BLaER1 treated with 17β-estradiol and CSF1 and Interleukin-3, amounts not matched to agents 10 nM and 100 nM (cell line): ENCODE results near the gene ARVCF.

Experiments used
- H3K27ac ChIP-seq, 11 experiments: shearing (Covaris generic); formaldehyde crosslinking; 2 replicates each; pipeline ENCODE4 v1.8.1; 2022
- H3K27me3 ChIP-seq, 11 experiments: shearing (Covaris generic); formaldehyde crosslinking; 2 replicates each; pipeline ENCODE4 v1.8.1; 2022
- H3K36me3 ChIP-seq, 11 experiments: shearing (Covaris generic); formaldehyde crosslinking; 2 replicates each; pipeline ENCODE4 v1.8.1; 2022
- H3K4me1 ChIP-seq, 10 experiments: shearing (Covaris generic); formaldehyde crosslinking; 2 replicates each; pipeline ENCODE4 v1.8.1; 2022
- H3K4me2 ChIP-seq, 11 experiments: shearing (Covaris generic); formaldehyde crosslinking; 2 replicates each; pipeline ENCODE4 v1.8.1; 2022
- H3K4me3 ChIP-seq, 10 experiments: shearing (Covaris generic); formaldehyde crosslinking; 2 replicates each; pipeline ENCODE4 v1.8.1; 2022
- H3K9ac ChIP-seq, 11 experiments: shearing (Covaris generic); formaldehyde crosslinking; 2 replicates each; pipeline ENCODE4 v1.8.1; 2022
- H3K9me3 ChIP-seq, 11 experiments: shearing (Covaris generic); formaldehyde crosslinking; replicated peaks in 1 of 11; 2 replicates each; pipeline ENCODE4 v1.8.1; 2022
- H4K20me1 ChIP-seq, 11 experiments: shearing (Covaris generic); formaldehyde crosslinking; 2 replicates each; pipeline ENCODE4 v1.8.1; 2022
- Cebpa-rat ChIP-seq, 11 experiments: shearing (Covaris generic); IDR thresholded peaks; 2 replicates each; pipeline ENCODE4 v1.8.1; 2022

Gene ARVCF

DNA sequence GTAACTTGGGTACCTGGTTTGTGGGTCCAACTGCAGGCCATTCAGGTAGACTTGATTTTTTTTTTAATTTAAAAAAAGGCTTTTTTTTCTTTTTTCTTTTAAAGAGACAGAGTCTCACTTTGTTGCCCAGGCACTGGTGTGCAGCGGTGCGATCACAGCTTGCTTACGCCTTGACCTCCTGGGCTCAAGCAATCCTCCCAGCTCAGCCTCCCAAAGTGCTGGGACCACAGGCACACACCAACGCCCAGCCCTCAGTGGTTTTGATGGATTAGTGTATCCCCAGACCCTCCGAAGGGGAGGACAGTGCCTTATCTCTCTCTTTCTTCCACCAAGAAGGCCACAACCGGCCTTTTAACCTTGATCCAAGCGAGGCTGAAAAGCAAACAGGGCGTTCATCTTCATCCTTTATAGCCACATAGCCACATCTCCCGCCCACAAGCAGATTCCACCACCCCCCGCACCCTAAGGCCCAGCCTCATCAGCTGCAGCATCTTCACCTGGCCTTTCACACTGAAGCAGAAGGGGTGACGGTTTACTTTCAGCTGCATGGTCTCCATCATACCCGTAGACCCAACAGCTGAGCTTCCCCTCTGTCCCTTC, 92.6 kb downstream of the ARVCF start:
- H3K4me1 ChIP-seq, result no peaks in the 10 kb centered on the region
- TF ChIP-seq Cebpa-rat (IDR thresholded peaks at IDR 0.05), result no peak
- no peak overlapping the region for H3K27ac ChIP-seq
- H3K27me3 ChIP-seq, result no peaks in the 10 kb centered on the region
- no peak overlapping the region for H3K9ac ChIP-seq
- H3K4me3 ChIP-seq, result no peak overlapping the region
- no peak overlapping the region for H3K4me2 ChIP-seq
- peaks cover 0 to 18% (median 0%) of the 10 kb centered on the region in 11 experiments; a peak in 4 of 22 replicates for H4K20me1 ChIP-seq
- peaks cover 0 to 43% (median 7%) of the 10 kb centered on the region in 11 experiments; a peak in 12 of 22 replicates for H3K36me3 ChIP-seq
- no peaks in the 10 kb centered on the region for H3K9me3 ChIP-seq

DNA sequence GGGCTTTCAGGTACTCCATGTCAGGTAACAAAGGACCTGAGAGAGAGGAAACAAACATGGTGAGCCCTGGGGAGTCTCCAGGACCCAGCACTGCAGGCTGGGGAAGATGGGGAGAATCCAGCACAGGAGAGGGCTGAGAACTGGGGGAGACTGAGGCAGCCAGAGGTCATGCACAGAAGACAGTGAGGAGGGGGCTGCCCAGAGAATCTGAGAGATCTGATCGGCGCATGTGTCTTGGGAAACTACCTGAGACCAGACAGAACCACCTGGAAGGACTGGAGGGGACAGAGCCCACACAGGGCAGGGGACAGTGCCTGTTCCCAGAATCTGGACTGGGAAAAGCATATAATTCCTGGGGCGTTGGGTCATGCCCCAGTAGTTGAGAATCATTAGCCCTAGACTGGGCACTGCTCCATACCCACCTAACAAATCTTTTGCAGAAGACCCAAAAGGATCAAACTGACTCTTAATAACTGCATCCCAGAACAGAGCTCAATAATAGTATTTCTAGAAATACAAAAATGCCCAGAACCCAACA, 95.0 kb downstream of the ARVCF start:
- Histone ChIP-seq H3K9me3 (no peaks in the 10 kb centered on the region), H3K4me2 (no peak overlapping the region), H3K4me1 (peaks cover 0 to 14% (median 13%) of the 10 kb centered on the region in 10 experiments; a peak in 18 of 20 replicates), H3K27me3 (no peaks in the 10 kb centered on the region), H3K9ac (no peak overlapping the region), H3K4me3 (no peak overlapping the region), H3K36me3 (peaks cover 17 to 55% (median 29%) of the 10 kb centered on the region in 11 experiments; a peak in 19 of 22 replicates), H3K27ac (no peak overlapping the region), H4K20me1 (peaks cover 0 to 26% (median 0%) of the 10 kb centered on the region in 11 experiments; a peak in 7 of 22 replicates)
- TF ChIP-seq Cebpa-rat (IDR thresholded peaks at IDR 0.05), result no peak
